ENCODE measurements around the gene NPTN.

The NPTN gene

DNA sequence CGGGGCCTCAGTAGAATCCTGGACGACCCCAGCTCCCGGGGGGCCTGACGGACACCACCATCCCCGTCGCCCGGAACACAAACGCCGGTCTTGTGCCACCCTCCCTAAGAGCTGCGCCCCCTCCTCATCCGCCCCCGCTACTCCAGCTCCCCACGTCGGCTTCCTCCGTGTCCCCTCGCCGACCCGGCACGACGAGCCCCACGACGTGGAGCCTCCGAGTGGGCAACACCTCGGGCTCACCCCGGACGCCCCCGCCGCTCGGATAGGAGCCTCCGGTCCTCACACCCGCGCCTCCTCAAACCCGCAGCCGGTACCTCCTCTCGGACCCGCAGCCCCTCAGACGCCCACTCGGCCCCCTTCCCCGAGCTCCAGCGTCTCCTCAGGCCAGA lies 525 bp downstream of the NPTN start:
- DNase-seq (ENCODE audit: low read depth in 2 of 2), result no peak

DNA sequence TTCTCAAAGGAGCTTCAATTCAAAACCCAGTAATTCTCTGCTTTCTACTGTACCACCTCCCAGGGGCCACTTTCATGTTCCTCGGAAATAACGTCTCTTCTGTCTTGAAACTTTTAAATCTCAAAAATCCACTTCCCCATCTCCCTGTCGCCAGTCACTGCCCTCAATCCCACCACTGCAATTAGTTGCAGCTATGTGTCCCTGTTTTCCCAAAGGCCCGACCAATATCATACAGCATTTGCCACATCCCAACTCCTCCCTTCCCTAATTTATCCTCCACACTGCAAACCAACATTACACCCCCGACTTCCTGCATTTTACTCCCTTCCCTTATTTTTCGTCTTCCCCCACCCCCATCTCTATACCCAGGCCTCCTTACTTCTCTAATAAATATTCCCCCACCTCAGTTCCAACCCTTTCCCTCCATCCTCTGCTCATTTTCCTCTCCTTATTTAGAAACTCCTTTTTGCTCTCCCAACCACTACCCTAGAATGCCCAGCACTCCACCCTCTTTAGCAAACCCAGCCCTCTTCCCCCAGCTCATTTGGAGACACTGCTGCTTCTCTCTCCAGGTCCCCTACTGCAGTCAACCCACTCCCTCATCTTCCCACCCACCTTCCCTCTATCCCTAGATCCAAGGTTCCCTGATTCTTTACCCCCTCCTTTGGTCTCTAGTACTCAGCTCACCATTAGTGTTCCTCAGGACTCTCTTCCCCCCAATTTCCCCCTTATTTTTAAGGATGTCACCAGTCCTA lies 1.1 kb downstream of the NPTN start:
- DNase-seq (ENCODE audit: low read depth in 2 of 2), result no peak

DNA sequence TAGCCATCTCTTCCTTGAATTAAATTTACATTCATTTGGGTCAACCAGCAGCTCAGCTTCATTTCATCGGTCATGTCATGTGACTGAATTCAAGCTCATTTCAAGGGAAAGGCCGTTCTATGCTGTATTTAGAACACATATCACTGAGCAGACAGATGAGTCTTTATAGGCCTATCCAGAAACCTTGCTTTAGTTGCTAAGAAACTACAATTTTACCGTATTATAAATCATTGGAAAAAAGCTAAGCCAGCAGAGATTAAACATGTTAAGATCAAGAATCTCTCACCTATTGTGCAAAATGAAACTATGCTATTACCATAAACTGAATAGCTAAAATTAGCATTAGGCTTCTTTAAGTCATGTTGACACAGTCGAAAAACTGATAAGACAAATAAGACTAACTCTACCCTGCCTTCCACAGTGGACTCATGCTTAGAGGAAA lies 2.2 kb downstream of the NPTN start:
- DNase-seq (ENCODE audit: low read depth in 2 of 2), result no peak

DNA sequence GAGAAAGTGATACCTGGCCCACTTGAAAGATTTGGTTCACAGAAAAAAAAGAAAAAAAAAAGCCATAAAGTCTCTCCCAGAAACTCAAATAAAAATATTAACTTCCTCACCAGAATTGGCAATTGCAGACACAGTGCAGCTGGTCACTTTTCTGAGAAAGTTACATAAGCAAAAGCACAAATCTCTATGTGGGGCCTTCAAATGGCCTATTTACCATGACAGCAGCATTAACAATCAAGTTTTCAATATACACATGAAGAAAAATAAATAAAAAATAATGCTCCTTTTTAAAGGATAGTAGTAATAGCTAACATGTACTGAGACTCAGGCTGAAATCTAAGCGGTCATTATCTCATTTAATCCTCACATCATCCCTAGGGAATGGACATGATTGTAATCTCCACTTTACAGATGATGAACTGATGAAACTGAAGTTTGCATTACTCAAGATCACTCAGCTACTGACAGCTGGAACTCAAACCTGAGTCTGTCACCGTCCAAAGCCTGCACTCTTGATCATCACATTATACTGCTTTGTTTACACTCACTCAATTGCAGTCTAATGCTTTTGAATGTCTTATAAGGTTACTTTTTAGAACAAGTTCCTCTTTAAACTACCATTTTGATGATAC lies 3.3 kb downstream of the NPTN start:
- DNase-seq (ENCODE audit: low read depth in 2 of 2), result no peak

DNA sequence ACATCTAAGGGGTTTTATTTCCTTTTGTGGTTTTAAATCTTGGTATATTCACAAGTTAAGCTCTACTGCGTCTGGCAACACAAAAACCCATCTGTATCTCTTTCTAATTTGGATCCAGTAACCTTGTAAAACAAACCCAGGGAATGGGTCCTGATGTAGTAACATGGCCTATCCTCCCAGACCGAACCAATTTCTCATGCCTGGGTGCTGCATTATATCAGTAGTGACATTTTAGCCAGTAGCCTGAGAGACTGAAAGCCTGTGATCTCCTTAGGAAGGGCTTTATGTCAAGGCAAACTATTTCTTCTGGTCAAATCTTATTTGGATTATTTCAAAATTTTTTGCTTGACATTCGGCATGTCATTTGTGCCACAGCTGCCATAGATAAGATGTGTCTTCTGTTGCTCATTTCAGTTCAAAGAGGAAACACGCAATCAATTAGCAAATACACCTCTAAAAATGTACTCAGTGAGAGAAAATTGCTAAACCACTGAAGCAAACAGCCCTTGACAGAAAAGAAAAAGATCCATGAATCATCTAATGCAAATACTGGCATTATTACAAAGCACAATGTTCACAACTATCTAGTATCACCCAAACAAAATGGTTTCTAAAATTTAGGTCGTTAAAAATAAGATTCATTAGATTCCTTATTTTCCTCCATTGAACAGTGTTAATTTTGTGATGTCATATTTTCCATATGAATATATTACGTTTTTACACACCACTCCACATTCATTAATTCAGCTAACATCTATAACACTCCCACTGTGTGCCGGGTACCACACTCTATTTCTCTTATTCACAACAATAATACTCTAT lies 4.0 kb downstream of the NPTN start:
- no peak for DNase-seq (ENCODE audit: low read depth in 2 of 2)

DNA sequence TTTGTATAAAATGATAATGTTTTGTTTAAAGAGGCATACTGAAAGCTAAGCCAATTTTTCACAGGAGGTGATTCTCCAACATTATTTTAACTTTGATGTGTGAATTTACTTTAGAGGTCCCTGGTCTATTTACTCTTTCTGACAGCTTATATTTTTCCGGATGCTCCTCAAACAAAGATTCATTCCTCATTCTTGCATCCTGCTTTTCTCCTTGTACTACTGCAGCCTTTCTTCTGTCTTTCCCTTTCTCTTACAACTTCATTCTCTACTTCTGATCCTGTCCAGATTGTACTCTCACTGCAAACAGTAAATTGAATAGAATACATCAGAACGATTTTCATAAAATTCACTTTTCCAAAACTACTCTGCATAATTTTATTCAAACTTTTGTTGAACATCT lies 5.1 kb downstream of the NPTN start:
- no peak for DNase-seq (ENCODE audit: low read depth in 2 of 2)

DNA sequence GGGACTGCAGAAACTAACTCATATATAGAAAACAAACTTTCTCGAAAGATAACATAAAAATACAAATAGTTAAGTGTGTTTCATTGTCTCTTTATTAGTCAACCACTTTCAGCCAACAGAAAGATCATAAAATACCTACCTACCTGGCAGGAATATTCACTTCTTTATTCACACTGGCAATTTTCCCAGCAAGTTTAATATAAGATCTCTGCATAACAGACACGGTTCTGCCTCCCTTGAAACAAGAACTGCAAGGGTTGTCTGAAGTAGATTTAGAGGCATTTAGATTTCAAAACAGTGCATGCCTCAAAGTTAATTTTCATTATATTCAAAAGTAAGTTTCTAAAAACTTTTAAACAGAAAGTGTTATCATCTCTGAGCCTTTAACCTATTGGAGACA lies 7.1 kb downstream of the NPTN start:
- no peak for DNase-seq (ENCODE audit: low read depth in 2 of 2)

DNA sequence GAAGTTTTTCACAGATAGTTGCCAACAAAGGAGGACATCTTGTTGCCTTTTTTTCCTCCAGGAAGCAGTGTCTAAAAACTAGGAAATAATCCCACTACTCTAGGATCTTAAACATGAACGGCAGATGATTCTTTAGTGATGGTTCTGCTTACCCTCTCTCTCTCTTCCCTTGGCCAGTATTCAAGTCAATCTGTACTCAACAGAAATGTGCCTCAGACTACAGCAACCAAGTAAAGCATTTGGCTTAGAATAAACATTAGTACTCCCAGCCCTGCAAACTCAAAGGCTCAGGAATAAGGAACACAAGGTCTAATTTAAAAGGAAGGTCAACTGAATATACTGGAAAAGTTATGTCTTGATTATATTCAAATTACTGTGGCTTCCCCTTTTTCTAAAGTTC lies 8.7 kb downstream of the NPTN start:
- no peak for DNase-seq (ENCODE audit: low read depth in 2 of 2)

DNA sequence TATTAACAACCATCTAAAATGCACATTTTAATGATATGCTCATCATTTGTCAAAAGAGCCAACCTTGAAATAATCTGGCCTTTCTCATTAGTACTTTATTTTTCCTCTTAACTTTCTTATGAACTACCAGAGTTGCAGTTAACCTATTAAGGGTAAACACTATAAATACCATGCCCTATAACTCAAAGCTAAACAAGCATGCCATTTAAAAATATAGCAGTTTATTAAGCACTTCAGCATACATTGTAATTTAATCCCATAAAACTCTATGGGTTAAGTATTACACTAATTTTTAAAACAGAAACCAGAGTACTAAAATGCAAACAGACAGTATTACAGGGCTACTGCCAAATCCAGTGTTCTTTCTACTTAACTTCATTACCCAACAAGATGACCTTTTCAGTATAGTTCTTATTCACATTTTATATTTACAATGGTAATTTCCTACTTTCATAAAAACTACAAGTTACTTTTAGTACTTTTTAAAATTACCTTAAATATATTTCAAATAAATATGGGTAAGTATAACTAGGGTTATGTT lies 11.8 kb downstream of the NPTN start:
- no peak for DNase-seq (ENCODE audit: low read depth in 2 of 2)

DNA sequence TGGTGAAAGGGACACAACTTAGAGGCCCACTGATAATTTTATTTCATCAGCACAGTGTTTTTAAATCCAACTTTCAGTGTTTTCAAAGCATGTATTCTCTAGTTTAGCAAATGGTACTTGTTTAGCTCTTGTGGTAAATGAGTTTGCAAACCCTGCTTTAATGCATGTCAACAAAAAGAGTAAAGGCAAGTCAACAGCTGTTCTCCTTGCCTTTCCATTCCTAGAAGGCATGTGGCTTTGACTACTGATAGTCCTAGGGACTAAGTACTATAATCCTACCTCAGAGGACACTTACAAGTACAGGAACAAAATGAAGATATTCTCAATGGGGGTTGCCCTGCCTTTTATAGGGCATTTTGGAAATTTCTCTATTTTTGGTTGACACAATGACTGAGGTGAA lies 13.1 kb downstream of the NPTN start:
- no peak for DNase-seq (ENCODE audit: low read depth in 2 of 2)

DNA sequence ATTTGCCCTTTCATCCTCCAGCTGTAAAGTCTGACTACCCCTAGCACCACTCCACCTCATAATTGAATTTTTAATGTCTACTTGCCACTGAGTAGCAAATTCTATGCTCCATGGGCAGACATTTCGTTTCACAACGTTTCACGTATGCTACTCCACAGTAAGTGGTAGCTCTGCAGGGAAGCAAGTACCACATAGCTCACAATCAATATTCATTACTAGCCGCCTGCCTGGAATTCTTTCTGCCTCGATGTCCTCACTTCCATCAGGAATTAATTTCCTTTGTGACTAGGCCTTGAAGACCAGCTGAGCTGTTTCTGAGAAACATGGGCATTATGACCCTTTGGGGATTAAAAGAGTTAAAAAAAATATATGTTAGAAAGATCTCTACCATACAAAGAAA lies 15.3 kb downstream of the NPTN start:
- no peak for DNase-seq (ENCODE audit: low read depth in 2 of 2)

DNA sequence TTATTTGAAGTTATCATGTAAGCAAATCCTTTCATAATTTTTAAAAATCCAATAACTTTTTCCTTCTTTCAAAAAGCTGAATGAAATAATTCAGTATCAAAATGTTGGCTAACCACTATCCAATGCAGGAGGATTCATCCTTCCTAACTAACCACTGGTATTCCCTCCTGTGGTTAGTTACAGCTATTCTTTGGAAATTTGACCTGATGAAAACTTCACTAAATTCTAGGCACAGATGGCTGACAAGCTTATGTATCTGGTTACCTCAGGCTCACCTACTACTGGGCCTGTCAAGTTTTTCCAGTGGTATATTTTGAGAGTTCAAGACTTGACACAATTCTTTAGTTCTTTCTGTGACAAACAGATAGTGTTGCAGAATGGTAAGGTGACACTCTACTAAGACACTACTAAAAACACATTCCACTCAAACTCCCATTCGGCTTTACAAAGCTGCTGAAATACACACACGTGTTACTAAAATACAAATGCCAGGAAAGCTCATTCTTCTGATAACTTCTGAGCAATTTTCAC lies 15.8 kb downstream of the NPTN start:
- DNase-seq (ENCODE audit: low read depth in 2 of 2), result no peak

DNA sequence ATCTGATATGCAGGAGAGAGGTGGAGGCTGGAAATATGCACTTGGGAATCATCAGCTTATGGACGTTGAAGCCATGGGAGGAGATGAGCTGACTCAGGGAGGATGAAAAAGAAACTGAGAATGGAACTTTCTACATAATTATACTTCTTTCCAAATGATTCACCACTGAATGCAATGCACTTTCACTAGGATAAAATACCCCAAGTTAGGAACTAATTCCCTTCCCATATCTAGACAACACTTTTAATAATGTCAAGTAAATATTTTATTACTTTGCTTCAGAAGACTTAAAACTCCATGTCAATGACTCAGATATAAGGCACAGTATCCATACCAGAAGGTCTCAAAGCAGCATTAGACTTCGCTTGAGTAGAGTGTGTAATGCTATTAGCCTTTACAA lies 24.2 kb downstream of the NPTN start:
- DNase-seq (ENCODE audit: low read depth in 2 of 2), result no peak

DNA sequence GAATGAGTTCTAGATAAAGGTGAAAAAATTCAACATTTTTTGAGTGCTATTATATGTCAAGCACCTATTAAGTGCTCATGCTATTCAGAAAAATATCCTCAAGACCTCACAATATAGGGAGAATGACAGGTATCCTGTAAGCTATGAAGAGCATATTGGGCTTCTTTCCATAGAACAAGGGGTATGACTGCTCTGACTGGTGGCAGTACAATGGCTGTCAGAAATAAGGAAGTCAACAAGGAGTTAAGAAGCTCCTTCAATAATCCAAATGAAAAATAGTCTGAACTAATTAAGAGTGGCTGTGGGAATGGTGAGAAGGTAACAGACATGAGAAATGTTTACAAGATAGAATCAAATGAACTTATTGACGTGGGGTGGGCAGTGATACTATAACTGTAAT lies 24.7 kb downstream of the NPTN start:
- DNase-seq (ENCODE audit: low read depth in 2 of 2), result no peak

DNA sequence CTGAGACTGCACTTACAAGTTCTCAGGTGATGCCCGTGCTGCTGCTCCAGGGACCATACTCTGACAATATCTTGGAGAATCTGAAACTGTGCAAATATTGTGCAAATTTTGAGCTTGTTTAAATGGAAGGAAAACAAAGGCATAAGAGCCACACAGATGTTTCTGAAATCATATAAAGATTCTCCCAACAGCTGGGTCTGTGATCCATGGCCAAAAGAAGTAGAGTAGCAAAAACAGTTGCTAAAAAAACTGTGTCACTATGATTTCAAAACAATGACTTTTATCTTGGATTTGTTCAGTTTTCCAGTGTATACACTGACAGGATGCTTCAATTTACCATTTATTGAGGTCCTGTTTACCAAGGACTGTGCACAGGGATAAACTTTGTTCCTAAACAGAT lies 25.3 kb downstream of the NPTN start:
- no peak for DNase-seq (ENCODE audit: low read depth in 2 of 2)

DNA sequence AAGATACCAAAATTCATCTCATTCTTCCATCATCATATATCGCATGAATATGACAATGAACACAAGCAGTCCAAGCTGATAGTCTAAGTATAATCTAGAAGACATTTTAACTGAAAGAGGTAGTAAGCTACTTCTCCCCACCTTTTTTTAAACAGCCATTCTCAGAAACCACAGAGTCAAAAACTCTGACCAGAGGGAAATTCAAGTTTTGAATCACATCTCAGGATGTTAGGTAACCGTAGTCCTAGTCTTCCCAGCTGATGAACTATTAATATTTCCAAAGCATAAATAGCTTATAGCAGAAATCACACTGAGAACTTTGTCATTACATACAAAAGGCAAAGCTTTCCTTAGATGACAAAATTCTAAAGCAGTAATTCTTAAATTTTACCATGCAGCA lies 25.8 kb downstream of the NPTN start:
- no peak for DNase-seq (ENCODE audit: low read depth in 2 of 2)

DNA sequence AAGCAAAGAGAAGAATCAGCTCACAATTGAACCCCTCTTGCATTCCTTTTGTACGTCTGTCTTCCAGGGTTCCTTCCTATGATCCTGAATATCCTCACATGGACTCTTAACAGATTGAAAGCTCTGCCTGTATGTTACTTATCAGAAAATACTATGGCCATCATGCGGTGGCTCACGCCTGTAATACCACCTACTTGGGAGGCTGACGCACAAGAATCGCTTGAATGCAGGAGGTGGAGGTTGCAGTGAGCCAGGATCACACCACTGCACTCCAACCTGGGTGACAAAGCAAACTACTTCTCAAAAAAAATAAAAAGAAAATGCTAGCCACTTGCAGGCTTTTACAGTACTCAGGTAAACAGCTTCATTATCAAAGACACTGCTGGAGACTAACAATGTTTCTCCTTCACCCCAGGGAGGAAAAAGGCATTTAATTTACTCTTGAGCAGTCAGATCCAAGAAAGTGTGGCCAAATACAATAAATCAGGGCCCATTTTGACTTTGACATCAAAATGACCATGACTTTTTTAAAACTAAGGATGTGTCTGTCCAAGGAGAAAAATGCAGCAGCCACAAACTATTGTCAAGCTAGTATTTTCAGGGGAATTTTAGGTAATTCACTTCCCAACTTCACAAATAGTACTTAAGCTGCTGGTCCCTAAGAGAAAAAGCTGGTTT lies 27.3 kb downstream of the NPTN start:
- no peak for DNase-seq (ENCODE audit: low read depth in 2 of 2)

DNA sequence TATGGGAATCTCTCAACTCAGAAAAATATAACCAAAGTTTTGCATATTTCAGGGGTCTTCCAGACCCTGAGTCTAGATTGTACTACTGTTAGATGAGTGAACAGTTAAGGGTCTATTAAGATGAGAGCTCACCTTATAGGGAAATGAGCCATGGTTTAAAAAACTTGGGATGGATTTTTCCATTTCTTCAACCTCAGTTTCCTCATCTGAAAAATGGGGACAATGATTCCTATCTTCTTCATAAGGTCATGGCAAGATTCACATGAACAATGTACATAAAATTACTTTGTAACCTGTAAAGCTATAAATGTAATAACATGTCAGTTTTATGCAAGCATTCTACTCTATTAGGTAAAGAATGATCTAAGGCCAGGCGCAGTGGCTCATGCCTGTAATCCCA lies 28.7 kb downstream of the NPTN start:
- DNase-seq (ENCODE audit: low read depth in 2 of 2), result no peak

DNA sequence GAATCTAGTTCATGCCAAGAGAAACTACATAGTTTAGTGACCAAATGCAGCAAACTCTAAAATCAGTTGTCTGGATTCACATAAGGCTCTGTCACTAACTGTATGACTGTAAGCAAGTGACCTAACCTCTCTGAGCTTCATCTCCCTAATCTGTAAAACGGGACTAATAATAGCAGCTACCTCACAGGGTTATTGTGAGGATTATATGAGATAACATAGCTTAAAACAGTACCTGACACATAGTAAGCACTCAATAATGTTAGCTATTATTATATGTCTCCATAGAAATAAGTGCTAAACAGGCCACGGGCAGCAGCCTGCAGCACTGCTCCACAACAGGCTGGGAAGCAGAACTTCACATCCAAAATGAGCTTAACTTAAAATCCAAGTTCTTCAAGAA lies 30.2 kb downstream of the NPTN start:
- no peak for DNase-seq (ENCODE audit: low read depth in 2 of 2)

DNA sequence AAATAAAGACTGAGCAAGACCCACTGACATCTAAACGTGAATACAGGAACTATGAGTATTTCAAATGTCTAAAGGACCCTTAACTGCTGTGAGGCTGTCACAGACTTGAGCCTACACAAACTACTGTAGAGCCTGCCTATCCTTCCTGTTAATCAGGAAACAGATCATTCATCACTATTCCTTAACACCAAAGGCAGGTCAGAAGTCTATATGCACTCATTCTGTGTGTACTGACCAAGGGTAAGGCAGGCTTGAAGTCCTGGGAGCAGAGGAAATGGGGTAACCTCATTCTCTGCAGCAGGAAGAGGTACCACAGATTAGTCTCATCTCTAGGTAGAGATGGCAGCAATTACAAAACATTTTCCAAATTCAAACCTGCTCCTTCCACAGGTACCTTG lies 30.7 kb downstream of the NPTN start:
- no peak for DNase-seq (ENCODE audit: low read depth in 2 of 2)

Data from stimulated activated CD4-positive, alpha-beta T cell treated with anti-CD3 and anti-CD28 coated beads, Interleukin-12 subunit alpha, Interleukin-12 subunit beta, amount 100 ng/mL, for 24 hours (primary cell).